HG02981 (cell line): Measurements from ENCODE around the gene DSCAML1.
A peak's percentile ranks its signal among the peaks of the same experiment; 100 is the strongest.
"Not testable (repeated sequence)": the region's sequence is repeated elsewhere in the genome, so short reads cannot be mapped to it uniquely, and the experiment has no call there.

Source experiments
- ATAC-seq: cut with Tn5 transposase; IDR thresholded peaks from one replicate; pipeline ENCODE4 v1.9.1; 2021; ENCODE audit warnings: mild to moderate bottlenecking, moderate library complexity; ENCODE audit not compliant: unreplicated experiment

Gene DSCAML1

DNA sequence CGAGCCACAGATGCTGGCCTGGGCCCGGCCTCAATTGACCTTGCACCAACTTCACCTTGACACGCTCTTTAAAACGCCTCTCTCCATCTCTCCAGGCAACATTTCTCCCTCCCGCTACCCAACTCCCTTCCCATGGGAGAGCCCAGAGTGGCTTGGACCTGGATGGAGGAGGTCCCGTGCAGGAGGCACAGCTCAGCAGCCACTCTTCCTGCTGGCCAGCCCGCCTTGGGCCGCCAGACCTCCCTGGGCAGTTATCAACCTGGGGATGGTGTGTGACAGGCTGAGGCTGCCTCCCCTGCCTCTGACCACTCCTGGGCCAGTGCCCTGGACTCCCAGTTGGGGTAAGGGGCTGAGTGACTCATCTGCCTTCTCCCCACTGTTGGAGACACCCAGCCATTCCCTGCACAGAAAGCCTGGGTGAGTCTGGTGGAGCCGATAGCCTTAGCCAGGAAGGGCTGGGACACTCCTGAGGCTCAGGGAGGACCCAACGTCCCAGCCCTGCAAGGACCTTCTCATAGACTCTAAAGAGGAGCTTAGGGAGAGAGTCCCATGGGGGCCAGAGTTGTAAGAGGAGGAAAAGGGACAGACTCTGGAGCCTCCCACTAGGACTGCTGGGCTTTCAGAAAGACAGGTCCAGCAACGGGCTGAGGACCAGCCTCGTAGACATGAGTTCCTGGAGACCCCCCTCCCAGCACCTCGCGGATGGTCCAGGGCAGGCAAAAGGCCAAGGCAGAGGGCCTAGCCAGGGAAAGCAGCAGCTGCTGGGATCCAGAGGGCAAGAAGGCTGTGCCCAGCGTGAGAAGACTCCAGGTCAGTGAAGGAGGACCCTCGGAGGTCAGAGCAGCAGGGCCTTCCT is 337.7 kb downstream of the DSCAML1 start:
- ATAC-seq, result no peak

DNA sequence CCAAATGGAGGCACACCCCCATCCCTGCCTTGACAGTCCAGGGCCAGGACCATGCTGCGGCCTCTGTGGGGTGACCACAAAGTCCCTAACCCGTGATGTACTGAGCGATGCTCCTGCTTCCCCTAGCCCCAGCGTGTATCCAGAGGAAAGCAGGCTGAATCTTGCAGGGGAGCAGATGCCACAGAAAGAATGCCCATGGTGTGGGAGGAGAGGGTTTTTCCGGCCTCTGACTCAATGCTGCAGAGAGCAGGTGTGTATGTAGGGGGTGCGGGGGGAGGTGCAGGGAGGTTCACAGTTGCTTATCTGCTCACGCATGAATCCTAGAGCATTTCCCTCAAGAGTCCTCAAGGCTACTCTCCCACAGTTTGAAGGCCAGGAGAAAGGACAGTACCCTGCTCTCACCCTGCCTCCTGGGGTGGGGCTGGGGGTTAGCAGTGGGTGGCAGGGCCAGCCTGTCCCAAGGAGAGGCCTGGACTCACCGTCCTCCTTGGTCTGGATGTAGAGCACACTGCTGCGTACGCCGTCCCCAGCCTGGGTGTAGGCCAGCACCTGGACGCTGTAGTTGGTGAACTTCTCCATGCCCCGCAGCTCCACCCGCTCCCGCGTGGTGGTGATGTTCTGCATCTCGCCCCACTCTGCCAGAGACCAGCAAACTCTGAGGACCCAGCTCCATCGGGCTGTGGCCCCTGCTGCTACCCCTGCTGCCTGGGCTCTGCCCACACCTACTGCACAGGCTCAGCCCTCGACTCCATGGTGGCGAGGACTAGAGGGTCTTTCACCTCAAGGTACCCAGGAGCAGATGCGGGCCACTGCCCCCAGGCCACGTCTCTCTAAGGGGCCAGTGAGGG is 338.5 kb downstream of the DSCAML1 start:
- no peak for ATAC-seq

DNA sequence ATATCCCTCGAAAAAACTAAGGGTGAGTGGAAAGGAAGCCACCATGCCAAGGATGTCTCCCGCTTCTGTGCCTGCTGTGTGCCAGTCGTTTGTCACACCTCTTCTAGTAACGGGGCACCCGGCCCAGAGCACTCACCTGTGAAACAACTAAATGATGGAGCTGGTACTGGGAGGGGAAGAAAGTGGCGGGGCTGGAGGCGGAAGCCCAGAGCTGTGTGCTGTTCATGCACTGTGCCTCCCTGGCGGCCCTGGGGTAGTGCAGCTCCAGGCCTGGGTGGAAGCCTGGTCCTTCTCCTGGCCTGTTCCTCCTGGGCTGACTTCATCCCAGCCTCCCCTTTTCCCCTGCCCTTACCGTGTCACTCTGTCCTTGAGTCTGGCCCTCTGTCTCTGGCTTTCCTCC is 339.2 kb downstream of the DSCAML1 start:
- ATAC-seq, result no peak

DNA sequence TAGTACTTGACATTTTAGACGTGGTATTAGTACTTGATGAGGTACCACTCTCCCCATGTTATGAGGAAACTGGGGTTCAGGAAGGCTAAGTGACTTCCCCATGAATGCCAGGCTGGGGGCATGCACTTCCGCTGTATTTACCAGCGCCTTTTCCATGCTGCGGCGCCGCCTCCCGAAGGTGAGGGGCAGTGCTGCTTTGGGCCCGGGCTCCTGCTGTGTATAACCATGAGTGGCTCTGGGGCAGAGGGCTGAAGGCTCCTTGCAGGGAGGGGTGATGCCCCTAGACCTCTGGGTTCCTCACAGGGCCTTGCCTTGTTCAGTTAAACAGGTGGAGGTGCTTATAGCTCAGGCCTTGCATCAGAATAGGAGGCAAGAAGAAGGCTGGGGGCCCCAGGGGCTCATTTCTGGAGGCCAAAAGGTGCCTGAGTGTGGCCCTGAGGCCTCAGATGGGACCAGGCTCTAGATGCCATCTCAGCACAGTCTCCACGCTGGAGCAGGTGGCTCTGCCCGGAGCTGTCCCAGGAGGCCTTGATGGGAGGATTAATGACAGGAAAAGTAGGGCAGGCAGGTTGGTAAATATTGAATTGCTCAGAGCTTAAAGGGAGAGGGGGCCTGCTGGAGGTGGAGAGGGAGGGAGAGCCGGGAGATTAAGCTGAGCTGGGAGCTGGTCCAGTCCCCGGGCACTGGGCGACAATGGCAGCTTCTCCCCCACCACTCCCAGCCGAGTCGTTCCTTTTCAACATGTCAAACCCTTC is 339.8 kb downstream of the DSCAML1 start:
- no peak for ATAC-seq

DNA sequence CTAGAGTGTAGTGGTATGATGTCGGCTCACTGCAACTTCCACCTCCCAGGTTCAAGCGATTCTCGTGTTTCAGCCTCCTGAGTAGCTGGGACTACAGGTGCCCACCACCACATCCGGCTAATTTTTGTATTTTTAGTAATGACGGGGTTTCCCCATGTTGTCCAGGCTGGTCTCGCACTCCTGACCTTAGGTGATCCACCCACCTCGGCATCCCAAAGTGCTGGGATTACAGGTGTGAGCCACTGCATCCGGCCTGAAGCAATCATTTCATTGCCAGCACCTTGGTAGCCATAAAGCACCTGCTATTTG is 340.3 kb downstream of the DSCAML1 start:
- ATAC-seq, result not testable (repeated sequence)

DNA sequence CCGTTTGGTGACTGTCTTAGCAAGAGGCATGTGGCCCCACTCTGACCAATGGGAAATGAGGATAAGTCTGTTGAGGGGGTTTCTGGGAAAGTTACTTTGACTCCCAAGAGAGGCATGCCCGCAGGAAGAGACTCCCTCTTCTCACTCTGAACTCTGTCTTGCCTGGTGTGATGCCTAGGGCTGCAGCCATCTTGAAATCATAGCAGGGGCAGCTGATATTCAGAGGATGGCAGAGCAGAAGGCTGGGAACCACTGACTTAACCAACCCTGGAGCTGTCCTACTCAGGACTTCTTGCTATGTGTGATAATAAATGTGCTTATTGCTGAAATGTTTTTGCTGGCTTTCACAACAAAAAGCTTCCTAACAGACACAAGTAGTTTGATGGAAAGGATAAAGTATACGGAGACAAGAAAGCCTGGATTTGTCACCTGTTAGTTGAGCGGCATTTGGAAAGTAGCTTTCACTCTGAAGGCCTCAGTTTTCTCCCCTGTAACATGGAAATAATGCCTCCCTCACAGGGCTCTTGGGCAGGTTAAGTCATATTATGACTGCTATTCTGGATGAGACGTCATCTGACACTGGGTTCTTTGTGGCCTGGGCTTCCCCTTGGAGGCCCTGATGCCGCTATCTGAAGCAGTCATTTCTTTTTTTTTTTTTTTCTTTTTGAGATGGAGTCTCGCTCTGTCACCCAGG is 340.8 kb downstream of the DSCAML1 start:
- peak; percentile 68 for ATAC-seq

DNA sequence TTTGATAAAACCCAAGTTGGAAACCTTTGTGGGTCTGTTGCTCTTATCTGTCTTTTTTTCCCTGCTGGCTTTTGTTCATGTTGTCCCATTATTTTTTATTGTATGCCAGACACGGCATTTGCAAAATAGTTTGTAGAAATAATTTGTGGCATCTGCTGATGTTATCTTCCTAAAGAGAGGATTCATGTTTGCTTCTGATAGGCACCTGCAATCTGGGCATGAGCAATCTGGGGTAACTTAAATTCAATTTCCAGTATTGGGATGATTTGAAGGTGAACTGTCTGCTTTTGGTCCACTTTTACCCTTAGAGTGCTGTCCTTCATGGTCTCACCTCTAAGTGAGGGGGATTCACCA is 342.5 kb downstream of the DSCAML1 start:
- no peak for ATAC-seq

DNA sequence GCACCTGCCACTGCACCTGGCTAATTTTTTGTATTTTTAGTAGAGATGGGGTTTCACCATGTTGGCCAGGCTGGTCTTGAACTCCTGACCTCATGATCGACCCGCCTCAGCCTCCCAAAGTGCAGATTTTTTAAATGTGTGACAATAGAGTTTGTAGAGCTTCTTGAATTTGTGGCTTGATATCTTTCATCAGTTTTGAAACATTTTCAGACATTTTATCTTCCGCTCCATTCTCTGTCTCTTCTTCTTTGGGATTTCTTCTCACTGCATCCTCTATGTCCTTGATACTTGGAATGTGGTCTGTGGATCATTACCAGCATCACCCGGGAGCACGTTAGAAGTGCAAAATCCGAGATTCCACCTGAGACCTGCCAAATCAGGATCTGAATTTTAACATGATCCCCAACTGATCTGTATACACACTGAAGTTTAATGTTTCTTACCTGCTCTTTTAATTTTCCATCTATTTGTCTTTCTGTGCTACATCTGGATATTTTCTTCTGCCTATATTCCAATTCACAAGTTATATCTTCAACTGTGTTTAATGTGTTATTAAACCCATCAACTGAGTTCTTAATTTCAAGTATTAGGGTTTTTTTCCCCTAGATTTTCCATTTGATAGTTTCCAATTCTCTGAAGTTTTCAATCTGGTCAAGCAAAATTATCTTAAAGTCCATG is 343.0 kb downstream of the DSCAML1 start:
- no peak for ATAC-seq

DNA sequence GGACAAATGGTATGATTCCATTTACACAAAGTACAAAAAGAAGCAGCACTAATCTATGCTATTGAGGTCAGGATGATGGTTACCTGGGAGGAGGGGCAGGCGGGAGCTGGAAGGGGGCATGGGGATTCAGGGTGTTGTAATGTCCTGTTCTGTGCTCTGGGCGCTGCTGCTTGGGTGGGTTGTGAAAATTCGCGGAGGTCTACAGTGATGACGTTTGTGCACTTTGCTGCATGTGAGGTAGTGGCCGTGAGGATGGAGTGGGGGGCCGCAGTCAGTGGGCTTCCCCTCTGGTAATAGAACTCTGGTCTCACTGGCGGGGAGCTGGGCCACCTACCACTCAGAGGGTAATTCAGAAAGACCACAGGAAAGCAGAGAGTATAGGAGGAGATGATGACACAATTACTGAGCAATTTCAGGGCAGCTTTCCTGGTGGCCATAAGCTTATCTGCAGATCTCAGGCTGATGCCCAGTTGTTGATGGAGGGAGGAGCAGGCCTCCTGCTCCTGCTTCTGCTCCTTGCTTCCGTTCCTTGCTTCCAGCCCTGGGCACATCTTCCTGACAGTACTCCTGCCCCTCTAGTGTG is 347.8 kb downstream of the DSCAML1 start:
- no peak for ATAC-seq

DNA sequence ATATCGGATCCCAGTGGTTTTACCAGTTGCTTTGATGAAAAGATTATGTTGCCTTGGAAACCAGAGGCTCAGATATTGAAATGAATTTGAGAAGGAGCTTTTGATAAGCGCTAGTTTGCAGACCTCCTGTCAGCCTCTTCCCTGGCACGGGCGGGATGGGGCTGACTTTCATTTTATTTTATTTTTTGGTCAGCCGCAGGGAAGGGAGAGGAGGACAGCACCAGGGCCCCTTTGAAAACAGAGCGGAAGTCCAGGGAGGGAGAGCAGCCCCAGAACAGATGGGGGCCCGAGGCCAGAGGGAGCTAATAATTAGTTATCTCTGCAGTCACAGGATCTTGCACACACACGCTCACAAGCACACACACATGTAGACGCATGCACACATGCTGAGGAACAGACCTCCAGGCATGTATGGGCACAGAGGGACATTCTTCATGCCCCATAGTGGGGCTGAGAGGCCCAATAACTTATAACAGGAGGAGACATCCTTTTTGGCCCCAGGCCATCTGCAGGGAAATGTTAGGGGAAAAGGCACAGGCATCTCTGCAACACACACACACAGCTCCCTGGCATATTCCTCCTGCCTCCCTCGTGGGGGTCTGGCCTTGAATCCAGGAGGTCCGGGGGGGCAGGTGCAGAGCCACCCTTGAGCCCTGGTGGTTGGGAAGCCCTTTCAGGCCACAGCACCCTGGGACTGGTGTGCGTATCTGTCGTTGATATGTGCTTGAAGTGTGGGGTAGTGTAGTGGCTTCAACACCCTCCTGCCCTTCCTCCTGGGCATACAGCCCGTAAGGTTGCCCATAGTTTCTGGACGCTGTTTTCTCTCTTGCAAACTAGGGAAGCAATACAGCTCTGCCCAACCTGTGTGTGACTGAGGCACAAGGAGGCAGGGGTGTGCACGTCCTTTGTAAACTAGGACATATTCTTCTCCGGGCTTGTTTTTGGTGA is 352.0 kb downstream of the DSCAML1 start:
- ATAC-seq, result no peak

DNA sequence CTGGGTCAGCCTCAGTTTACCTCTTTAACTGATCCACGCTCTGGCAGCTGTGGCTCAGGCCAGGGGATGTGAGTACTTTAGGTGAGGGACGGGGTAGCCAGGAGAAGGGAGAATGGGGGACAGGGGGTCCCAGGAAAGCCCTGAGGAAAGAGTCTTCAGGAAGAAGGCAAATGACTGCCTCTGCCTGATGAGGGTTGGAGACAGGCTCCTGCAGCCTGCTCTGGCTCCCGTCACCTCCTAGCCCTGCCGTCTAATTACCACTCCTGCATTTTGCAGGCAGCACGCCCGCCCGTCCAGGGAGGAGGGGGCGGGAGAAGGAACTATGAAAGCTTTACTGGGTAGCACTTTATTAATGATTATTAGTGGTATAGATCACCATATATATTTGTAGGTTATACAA is 352.8 kb downstream of the DSCAML1 start:
- no peak for ATAC-seq

DNA sequence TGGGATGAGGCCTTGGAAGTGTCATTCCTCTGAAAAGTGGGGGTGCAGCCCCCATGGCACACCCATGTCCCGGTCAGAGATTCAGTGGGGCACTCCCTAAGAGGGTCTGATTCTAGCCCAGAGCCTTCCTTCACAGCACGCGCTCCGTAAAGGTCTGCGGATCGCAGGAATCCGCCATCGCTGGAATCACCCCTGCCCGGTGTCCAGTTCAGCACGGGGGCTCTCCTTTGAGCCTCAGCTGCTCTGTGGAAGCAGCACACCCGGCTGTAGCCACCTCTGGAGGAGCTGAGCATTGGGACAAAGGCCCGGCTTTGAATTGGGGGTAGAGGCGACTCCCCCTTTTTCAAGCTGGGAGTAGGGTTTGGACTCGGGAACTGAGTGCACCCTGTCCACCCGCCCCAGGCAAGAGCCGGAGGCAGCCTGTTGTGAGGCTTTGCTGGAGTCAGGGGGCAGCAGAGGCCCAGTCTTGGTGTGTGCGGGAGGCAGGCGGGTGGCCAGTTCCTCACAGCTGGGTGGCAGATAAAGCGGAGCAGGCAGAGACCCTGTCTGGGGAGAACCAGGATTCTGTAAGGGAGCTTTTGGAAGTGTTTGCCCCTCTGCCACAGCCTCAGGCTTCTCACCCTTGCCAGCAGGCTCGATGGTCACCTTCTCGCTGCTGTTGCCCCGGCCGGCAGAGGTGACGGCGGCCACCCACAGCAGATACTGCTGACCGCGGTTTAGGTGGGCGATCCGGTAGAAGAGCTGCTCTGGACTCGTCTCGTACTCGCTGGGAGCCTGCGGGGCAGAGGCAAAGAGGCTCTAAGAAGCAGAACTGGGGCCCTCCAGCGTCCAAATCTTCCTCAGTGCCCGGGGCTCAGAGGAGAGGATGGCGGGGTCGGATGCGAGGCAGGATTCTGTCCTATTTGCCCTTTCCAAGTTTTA is 353.5 kb downstream of the DSCAML1 start:
- ATAC-seq, result no peak

DNA sequence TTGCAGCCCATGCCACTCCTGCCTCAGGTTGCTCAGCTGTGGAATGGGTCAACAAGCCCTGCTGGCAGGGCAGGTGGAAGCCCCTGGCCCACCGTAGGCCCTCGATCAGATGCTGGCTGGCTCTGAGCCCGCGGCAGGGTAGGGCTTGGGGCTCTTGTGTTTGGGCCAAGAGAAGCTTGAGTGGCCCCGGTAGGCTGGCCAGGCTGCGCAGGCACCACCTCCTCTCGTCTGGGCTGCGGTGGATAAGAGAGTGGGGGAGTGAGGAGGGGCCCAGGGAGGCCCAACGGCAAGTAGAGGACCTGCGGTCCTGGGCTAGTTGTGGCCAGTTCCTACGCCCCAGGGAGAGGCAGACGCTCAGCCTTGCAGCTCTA is 354.2 kb downstream of the DSCAML1 start:
- ATAC-seq, result no peak

DNA sequence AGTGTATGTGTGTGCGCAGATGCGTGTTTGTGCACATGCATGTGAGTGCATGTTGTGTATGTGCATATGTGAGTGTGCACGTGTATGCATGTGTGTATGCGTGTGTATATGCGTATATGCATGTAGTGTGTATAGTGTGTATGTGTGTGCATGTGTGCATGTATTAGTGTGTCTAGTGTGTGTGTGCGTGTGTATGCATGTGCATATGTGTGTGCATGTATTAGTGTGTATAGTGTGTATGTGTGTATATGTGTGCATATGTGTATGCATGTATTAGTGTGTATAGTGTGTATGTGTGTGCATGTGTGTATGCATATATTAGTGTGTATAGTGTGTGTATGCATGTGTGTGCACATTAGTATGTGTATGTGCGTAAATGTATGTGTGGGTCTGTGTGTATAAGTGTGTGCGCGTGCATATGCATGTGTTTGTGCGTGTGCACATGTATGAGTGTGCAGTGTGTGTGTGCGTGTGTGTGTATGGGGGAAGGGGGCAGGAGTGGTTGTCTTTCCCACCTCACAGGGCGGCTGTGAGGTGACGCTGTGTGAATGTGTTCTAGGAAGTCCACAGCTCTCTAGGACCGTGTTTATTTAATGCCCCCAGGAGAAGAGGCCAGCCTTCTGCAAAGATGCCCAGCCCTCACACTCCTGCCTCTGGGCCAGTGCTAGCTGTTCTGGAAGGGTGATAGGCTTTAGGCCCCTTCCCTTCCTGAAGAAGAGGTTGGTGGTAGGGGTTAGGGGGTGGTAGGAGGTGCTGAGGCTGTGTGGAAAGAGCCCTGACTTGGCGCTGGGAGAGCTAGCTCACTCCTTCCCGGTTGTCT is 354.8 kb downstream of the DSCAML1 start:
- no peak for ATAC-seq

DNA sequence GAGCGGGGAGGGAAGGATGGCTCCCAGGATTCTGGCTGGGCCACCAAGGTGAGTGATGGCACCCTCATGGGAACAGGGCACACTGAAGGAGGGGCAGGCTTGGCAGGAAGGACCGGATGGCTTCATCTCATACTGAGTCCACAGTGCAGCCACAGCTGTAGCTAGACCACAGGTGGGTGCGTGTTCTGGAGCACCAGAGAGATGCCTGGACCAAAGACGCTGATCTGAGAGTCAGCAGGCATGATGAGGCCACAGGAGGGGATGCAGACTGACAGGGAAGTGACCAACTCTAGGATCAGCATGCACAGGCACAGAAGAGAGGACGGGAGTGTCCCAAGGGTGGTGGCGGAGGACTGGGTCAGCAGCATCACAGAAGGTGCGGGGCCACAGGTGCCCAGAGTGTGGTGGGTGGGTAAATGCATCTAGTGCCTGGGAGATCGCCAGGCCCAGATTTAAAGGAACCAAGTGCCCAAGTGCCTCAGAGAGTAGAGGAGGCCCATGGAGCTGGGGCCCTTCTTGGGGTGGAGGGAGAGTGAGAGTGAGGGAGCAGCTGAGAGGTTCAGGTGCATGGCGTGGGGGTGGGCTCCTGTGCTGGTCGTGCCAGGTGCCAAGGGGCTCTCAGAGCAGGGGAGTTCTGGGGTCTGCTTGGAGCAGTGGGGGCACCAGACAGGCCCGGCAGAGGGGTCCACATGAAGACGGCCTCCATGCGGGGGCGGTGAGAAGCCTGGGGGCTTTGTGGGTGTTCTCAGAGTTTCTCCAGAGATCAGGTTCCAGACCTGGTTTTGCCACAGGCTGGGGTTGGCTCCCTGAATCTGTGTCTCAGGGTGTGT is 355.7 kb downstream of the DSCAML1 start:
- ATAC-seq, result no peak

DNA sequence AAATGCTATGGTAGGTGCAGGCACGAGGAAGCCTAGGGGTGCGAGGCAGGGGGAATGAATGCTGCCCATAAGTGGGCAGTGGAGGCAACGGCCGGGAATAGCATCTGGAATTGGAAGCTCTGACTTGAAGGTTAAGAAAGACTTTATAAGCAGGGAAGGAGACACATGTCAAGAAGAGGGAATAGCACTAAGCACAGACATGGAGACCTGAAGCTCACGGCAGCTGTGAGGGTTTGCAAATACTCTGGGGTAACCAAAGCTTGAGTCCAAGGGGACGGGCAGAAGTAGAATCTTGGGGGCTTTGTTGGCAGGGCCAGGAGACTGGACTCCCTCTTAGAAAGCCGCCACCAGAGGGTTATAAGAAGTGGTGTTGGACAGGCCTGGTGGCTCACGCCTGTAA is 356.8 kb downstream of the DSCAML1 start:
- ATAC-seq, result no peak
